Activated naive CD4-positive, alpha-beta T cell treated with anti-CD3 and anti-CD28 coated beads, Interleukin-2, amount 10 ng/mL, durations not matched to agents 7 days and 5 days (primary cell): ENCODE results near the gene FGL2.
A peak's percentile ranks its signal among the peaks of the same experiment; 100 is the strongest.
"Not testable (repeated sequence)": the region's sequence is repeated elsewhere in the genome, so short reads cannot be mapped to it uniquely, and the experiment has no call there.

Experiments used
- CTCF ChIA-PET: fragments of 350-600 bp; sonication (Branson Sonifier 250); formaldehyde crosslinking; loops from one replicate; lab custom pipeline; 2021; ENCODE audit warnings: antibody characterized with exemption; lab: Charles Lee
- DNase-seq: peaks from one replicate; pipeline ENCODE4 v3.0.0-alpha.2; 2020
- H3K27ac Mint-ChIP-seq: one replicate; pipeline ENCODE4 v1.8.0; 2021; ENCODE audit warnings: mild to moderate bottlenecking, moderate library complexity, mixed read lengths
- H3K27me3 Mint-ChIP-seq: one replicate; pipeline ENCODE4 v1.8.0; 2021; ENCODE audit warnings: mild to moderate bottlenecking, mixed read lengths
- H3K36me3 Mint-ChIP-seq: one replicate; pipeline ENCODE4 v1.8.0; 2021; ENCODE audit warnings: mixed read lengths
- H3K4me1 Mint-ChIP-seq: one replicate; pipeline ENCODE4 v1.8.0; 2021; ENCODE audit warnings: mixed read lengths
- H3K4me3 Mint-ChIP-seq: one replicate; pipeline ENCODE4 v1.8.0; 2021; ENCODE audit warnings: mild to moderate bottlenecking, moderate library complexity, mixed read lengths
- H3K9me3 Mint-ChIP-seq: one replicate; pipeline ENCODE4 v1.8.0; 2021; ENCODE audit warnings: mixed read lengths

Gene FGL2

GRCh38 chr7:77188731-77189437 is 10.7 kb downstream of the FGL2 start:
- peaks cover 14% of the 10 kb centered on the region for H3K4me1 Mint-ChIP-seq
- DNase-seq = no peak
- no peak overlapping the region for H3K27ac Mint-ChIP-seq
- peaks cover 2% of the 10 kb centered on the region for H3K36me3 Mint-ChIP-seq
- H3K4me3 Mint-ChIP-seq = no peak overlapping the region
- H3K27me3 Mint-ChIP-seq = no peaks in the 10 kb centered on the region
- CTCF ChIA-PET = interaction anchor here (0.8 kb wide), 1 partner anchor 9 kb away, joined by 3 read pairs; no protein-coding TSS in a partner anchor
- no peaks in the 10 kb centered on the region for H3K9me3 Mint-ChIP-seq

GRCh38 chr7:77185866-77186265 is 13.8 kb downstream of the FGL2 start:
- CTCF ChIA-PET = no interaction called here
- Mint-ChIP-seq H3K4me1 (no peaks in the 10 kb centered on the region), H3K36me3 (peaks cover 2% of the 10 kb centered on the region), H3K9me3 (peaks cover 2% of the 10 kb centered on the region), H3K4me3 (no peak overlapping the region), H3K27ac (no peak overlapping the region), H3K27me3 (no peaks in the 10 kb centered on the region)
- DNase-seq = no peak

- CTCF ChIA-PET = no interaction called here
- Mint-ChIP-seq H3K4me3 (no peak overlapping the region), H3K4me1 (no peaks in the 10 kb centered on the region), H3K9me3 (peaks cover 2% of the 10 kb centered on the region), H3K27ac (no peak overlapping the region), H3K27me3 (no peaks in the 10 kb centered on the region), H3K36me3 (peaks cover 2% of the 10 kb centered on the region)
- no peak for DNase-seq
These were observed 14.6 kb downstream of the FGL2 start for GRCh38 chr7:77184990-77185389.

- CTCF ChIA-PET = no interaction called here
- Mint-ChIP-seq H3K27me3 (no peaks in the 10 kb centered on the region), H3K4me1 (no peaks in the 10 kb centered on the region), H3K4me3 (no peak overlapping the region), H3K9me3 (peaks cover 2% of the 10 kb centered on the region), H3K27ac (no peak overlapping the region), H3K36me3 (peaks cover 2% of the 10 kb centered on the region)
- no peak for DNase-seq
These were observed 15.2 kb downstream of the FGL2 start for GRCh38 chr7:77184463-77184862.

GRCh38 chr7:77182261-77182660 is 17.4 kb downstream of the FGL2 start:
- H3K27ac Mint-ChIP-seq = no peak overlapping the region
- CTCF ChIA-PET = interaction anchor here (0.9 kb wide), 1 partner anchor 11 kb away, joined by 4 read pairs; no protein-coding TSS in a partner anchor
- H3K4me3 Mint-ChIP-seq = no peak overlapping the region
- H3K27me3 Mint-ChIP-seq = no peaks in the 10 kb centered on the region
- H3K4me1 Mint-ChIP-seq = no peaks in the 10 kb centered on the region
- peaks cover 3% of the 10 kb centered on the region for H3K36me3 Mint-ChIP-seq
- no peak for DNase-seq
- peaks cover 2% of the 10 kb centered on the region for H3K9me3 Mint-ChIP-seq

- H3K9me3 Mint-ChIP-seq = peaks cover 2% of the 10 kb centered on the region
These were observed 17.9 kb downstream of the FGL2 start for GRCh38 chr7:77181734-77182133.

GRCh38 chr7:77181015-77181595 is 18.5 kb downstream of the FGL2 start:
- Mint-ChIP-seq H3K36me3 (peaks cover 3% of the 10 kb centered on the region), H3K4me1 (no peaks in the 10 kb centered on the region), H3K4me3 (no peak overlapping the region), H3K27me3 (no peaks in the 10 kb centered on the region), H3K27ac (no peak overlapping the region), H3K9me3 (peaks cover 2% of the 10 kb centered on the region)
- CTCF ChIA-PET = no interaction called here
- DNase-seq = no peak

More at GRCh38 chr7:77181734-77182133, 17.9 kb downstream of the FGL2 start:
- no peak overlapping the region for H3K4me3 Mint-ChIP-seq
- H3K4me1 Mint-ChIP-seq = no peaks in the 10 kb centered on the region
- no peak overlapping the region for H3K27ac Mint-ChIP-seq
- H3K36me3 Mint-ChIP-seq = peaks cover 3% of the 10 kb centered on the region
- H3K27me3 Mint-ChIP-seq = no peaks in the 10 kb centered on the region
- DNase-seq = no peak
- CTCF ChIA-PET = interaction anchor here (0.9 kb wide), 1 partner anchor 12 kb away, joined by 4 read pairs; no protein-coding TSS in a partner anchor

- DNase-seq, H3K4me1 Mint-ChIP-seq, H3K9me3 Mint-ChIP-seq, H3K4me3 Mint-ChIP-seq, H3K27ac Mint-ChIP-seq, H3K27me3 Mint-ChIP-seq, H3K36me3 Mint-ChIP-seq, CTCF ChIA-PET: not testable (repeated sequence)
These were observed 21.6 kb downstream of the FGL2 start for GRCh38 chr7:77178024-77178423.

GRCh38 chr7:77177321-77177904 is 22.2 kb downstream of the FGL2 start:
- H3K36me3 Mint-ChIP-seq, H3K4me3 Mint-ChIP-seq, H3K4me1 Mint-ChIP-seq, CTCF ChIA-PET, H3K9me3 Mint-ChIP-seq, H3K27ac Mint-ChIP-seq, H3K27me3 Mint-ChIP-seq, DNase-seq: not testable (repeated sequence)

- CTCF ChIA-PET, H3K27ac Mint-ChIP-seq, H3K4me1 Mint-ChIP-seq, H3K4me3 Mint-ChIP-seq, H3K9me3 Mint-ChIP-seq, H3K27me3 Mint-ChIP-seq, DNase-seq, H3K36me3 Mint-ChIP-seq: not testable (repeated sequence)
These were observed 24.3 kb downstream of the FGL2 start for GRCh38 chr7:77175274-77175800.

- DNase-seq, CTCF ChIA-PET, H3K4me3 Mint-ChIP-seq, H3K9me3 Mint-ChIP-seq, H3K27ac Mint-ChIP-seq, H3K27me3 Mint-ChIP-seq, H3K36me3 Mint-ChIP-seq, H3K4me1 Mint-ChIP-seq: not testable (repeated sequence)
These were observed 25.2 kb downstream of the FGL2 start for GRCh38 chr7:77174418-77174817.

GRCh38 chr7:77172437-77173172 is 27.0 kb downstream of the FGL2 start:
- H3K9me3 Mint-ChIP-seq, H3K27me3 Mint-ChIP-seq, H3K27ac Mint-ChIP-seq, H3K4me1 Mint-ChIP-seq, DNase-seq, H3K4me3 Mint-ChIP-seq, CTCF ChIA-PET, H3K36me3 Mint-ChIP-seq: not testable (repeated sequence)

- H3K9me3 Mint-ChIP-seq, H3K36me3 Mint-ChIP-seq, H3K4me3 Mint-ChIP-seq, H3K4me1 Mint-ChIP-seq, H3K27me3 Mint-ChIP-seq, CTCF ChIA-PET, H3K27ac Mint-ChIP-seq, DNase-seq: not testable (repeated sequence)
These were observed 28.5 kb downstream of the FGL2 start for GRCh38 chr7:77171073-77171472.

GRCh38 chr7:77157446-77157845 is 42.2 kb downstream of the FGL2 start:
- CTCF ChIA-PET = no interaction called here
- Mint-ChIP-seq H3K27me3 (no peaks in the 10 kb centered on the region), H3K27ac (peak overlapping the region; percentile 81), H3K36me3 (no peaks in the 10 kb centered on the region), H3K9me3 (peaks cover 3% of the 10 kb centered on the region), H3K4me3 (no peak overlapping the region), H3K4me1 (peaks cover 22% of the 10 kb centered on the region)
- peak; percentile 25 for DNase-seq
